KOPT-K1 (cell line): ENCODE data around the gene CMIP.

Source experiments
- H3K27ac ChIP-seq: fragments of 200-600 bp; sonication (generic); 2 replicates; pipeline ENCODE4 v1.5.1; 2016; ENCODE audit warnings: antibody characterized with exemption, mild to moderate bottlenecking, low read depth, low read length; ENCODE audit not compliant: poor library complexity, severe bottlenecking
- H3K36me3 ChIP-seq: fragments of 200-600 bp; sonication (generic); 2 replicates; pipeline ENCODE4 v1.5.1; 2017; ENCODE audit warnings: antibody characterized with exemption, mild to moderate bottlenecking, low read length, moderate library complexity; ENCODE audit not compliant: insufficient read depth
- H3K9me3 ChIP-seq: fragments of 200-600 bp; sonication (generic); 2 replicates; pipeline ENCODE4 v1.5.1; 2017; ENCODE audit warnings: antibody characterized with exemption, low read length, mild to moderate bottlenecking; ENCODE audit not compliant: insufficient read depth, poor library complexity, severe bottlenecking

Gene CMIP

GRCh38 chr16:81484908-81485624 lies 40.5 kb downstream of the CMIP start:
- Histone ChIP-seq H3K27ac (no peak overlapping the region), H3K9me3 (no peaks in the 10 kb centered on the region), H3K36me3 (peaks cover 3% of the 10 kb centered on the region; the same call in 1 of the 2 replicates)

GRCh38 chr16:81485824-81486539 lies 41.4 kb downstream of the CMIP start:
- Histone ChIP-seq H3K36me3 (peaks cover 3% of the 10 kb centered on the region; the same call in 1 of the 2 replicates), H3K9me3 (no peaks in the 10 kb centered on the region), H3K27ac (no peak overlapping the region)

- H3K27ac ChIP-seq, result no peak overlapping the region
- peaks cover 3% of the 10 kb centered on the region; the same call in 1 of the 2 replicates for H3K36me3 ChIP-seq
- H3K9me3 ChIP-seq, result no peaks in the 10 kb centered on the region
These were observed 42.0 kb downstream of the CMIP start for GRCh38 chr16:81486540-81487061.

GRCh38 chr16:81487301-81487720 lies 42.7 kb downstream of the CMIP start:
- Histone ChIP-seq H3K36me3 (peaks cover 3% of the 10 kb centered on the region; the same call in 1 of the 2 replicates), H3K27ac (no peak overlapping the region), H3K9me3 (no peaks in the 10 kb centered on the region)

GRCh38 chr16:81488687-81489411 lies 44.2 kb downstream of the CMIP start:
- Histone ChIP-seq H3K27ac (no peak overlapping the region), H3K9me3 (no peaks in the 10 kb centered on the region), H3K36me3 (no peaks in the 10 kb centered on the region)

GRCh38 chr16:81489547-81490267 lies 45.1 kb downstream of the CMIP start:
- Histone ChIP-seq H3K9me3 (no peaks in the 10 kb centered on the region), H3K27ac (no peak overlapping the region), H3K36me3 (no peaks in the 10 kb centered on the region)

- Histone ChIP-seq H3K9me3 (no peaks in the 10 kb centered on the region), H3K36me3 (no peaks in the 10 kb centered on the region), H3K27ac (no peak overlapping the region)
These were observed 47.1 kb downstream of the CMIP start for GRCh38 chr16:81491541-81492188.

GRCh38 chr16:81492311-81492761 lies 47.7 kb downstream of the CMIP start:
- no peaks in the 10 kb centered on the region for H3K36me3 ChIP-seq
- H3K9me3 ChIP-seq, result no peaks in the 10 kb centered on the region
- H3K27ac ChIP-seq, result no peak overlapping the region

GRCh38 chr16:81492965-81493754 lies 48.6 kb downstream of the CMIP start:
- H3K27ac ChIP-seq, result no peak overlapping the region
- H3K9me3 ChIP-seq, result no peaks in the 10 kb centered on the region
- H3K36me3 ChIP-seq, result no peaks in the 10 kb centered on the region

GRCh38 chr16:81493755-81494433 lies 49.3 kb downstream of the CMIP start:
- 0 out of 2 replicates have a peak, but pooled peaks cover 5% of the 10 kb centered on the region for H3K36me3 ChIP-seq
- no peaks in the 10 kb centered on the region for H3K9me3 ChIP-seq
- H3K27ac ChIP-seq, result no peak overlapping the region

- 0 out of 2 replicates have a peak, but pooled peaks cover 6% of the 10 kb centered on the region for H3K36me3 ChIP-seq
- H3K27ac ChIP-seq, result no peak overlapping the region
- H3K9me3 ChIP-seq, result no peaks in the 10 kb centered on the region
These were observed 49.8 kb downstream of the CMIP start for GRCh38 chr16:81494434-81494806.

- Histone ChIP-seq H3K27ac (no peak overlapping the region), H3K9me3 (no peaks in the 10 kb centered on the region), H3K36me3 (0 out of 2 replicates have a peak, but pooled peaks cover 6% of the 10 kb centered on the region)
These were observed 50.3 kb downstream of the CMIP start for GRCh38 chr16:81494888-81495287.
